SK-N-SH (cell line): ENCODE results near the gene CFAP97. TPM values are rescaled to one million over a fixed set of nuclear protein-coding genes. Genes with fewer than 3 reads are reported as not detected.
A peak's percentile ranks its signal among the peaks of the same experiment; 100 is the strongest.

Source experiments
- CTCF ChIA-PET: fragments of 300-600, 350-600 bp; formaldehyde crosslinking; extraction: SDS; loops from one replicate; lab custom pipeline; 2021; lab: Yijun Ruan, JAX
- POLR2A ChIA-PET: fragments of 350-600 bp; sonication (Branson Sonifier 250); formaldehyde crosslinking; extraction: SDS; loops from one replicate; lab custom pipeline; 2020; ENCODE audit warnings: antibody characterized with exemption, inconsistent platforms; lab: Yijun Ruan, JAX
- DNase-seq: peaks from one replicate; pipeline ENCODE4 v3.0.0; 2012
- H2AFZ ChIP-seq: fragments of 200-600 bp; sonication (generic); 2 replicates; pipeline ENCODE4 v1.8.1; 2016; ENCODE audit warnings: antibody characterized with exemption, mild to moderate bottlenecking, low read depth
- H3F3A ChIP-seq: fragments of 200-600 bp; sonication (generic); replicated peaks from 2 replicates; pipeline ENCODE3; 2016; ENCODE audit warnings: antibody characterized with exemption, mild to moderate bottlenecking; ENCODE audit not compliant: insufficient read depth
- H3K27ac ChIP-seq, 2 experiments: fragments of 200-500 bp in 1 of 2; fragments of 200-600 bp in 1 of 2; sonication (Bioruptor generic) in 1 of 2; sonication (generic), shearing (Covaris generic) in 1 of 2; 2 replicates each; pipeline versions ENCODE4 v1.5.1 to v1.6.1; 2014 to 2016; ENCODE audit warnings: low read depth in 2 of 2, inconsistent platforms in 1 of 2, low read length in 1 of 2, mild to moderate bottlenecking in 1 of 2, mixed read lengths in 1 of 2
- H3K27me3 ChIP-seq: fragments of 200-600 bp; sonication (generic), shearing (Covaris generic); 2 replicates; pipeline ENCODE4 v1.6.1; 2016; ENCODE audit warnings: mixed run types; ENCODE audit not compliant: insufficient read depth
- H3K36me3 ChIP-seq, 2 experiments: fragments of 200-500 bp in 1 of 2; fragments of 200-600 bp in 1 of 2; sonication (Bioruptor generic) in 1 of 2; sonication (generic) in 1 of 2; replicated peaks in 1 of 2; 2 replicates each; pipeline versions ENCODE3 to v1.5.1; 2014 to 2016; ENCODE audit warnings: low read length in 1 of 2, mild to moderate bottlenecking in 1 of 2; ENCODE audit not compliant: insufficient read depth in 2 of 2, control insufficient read depth in 1 of 2
- H3K4me1 ChIP-seq, 2 experiments: fragments of 200-500 bp in 1 of 2; fragments of 200-600 bp in 1 of 2; sonication (Bioruptor generic) in 1 of 2; sonication (generic), shearing (Covaris generic) in 1 of 2; 2 replicates each; pipeline versions ENCODE4 v1.5.1 to v1.6.1; 2014 to 2016; ENCODE audit warnings: low read depth in 1 of 2, low read length in 1 of 2, mixed run types in 1 of 2; ENCODE audit not compliant: insufficient read depth in 2 of 2, control insufficient read depth in 1 of 2
- H3K4me2 ChIP-seq: fragments of 200-600 bp; sonication (generic), shearing (Covaris generic); 2 replicates; pipeline ENCODE4 v1.6.1; 2017; ENCODE audit warnings: mixed run types
- H3K4me3 ChIP-seq, 2 experiments: fragments of 200-500 bp in 1 of 2; fragments of 200-600 bp in 1 of 2; sonication (Bioruptor generic) in 1 of 2; sonication (generic), shearing (Covaris generic) in 1 of 2; 2 replicates each; pipeline versions ENCODE4 v1.5.1 to v1.8.1; 2014 to 2016; ENCODE audit warnings: low read depth in 2 of 2, inconsistent platforms in 1 of 2, low read length in 1 of 2, mild to moderate bottlenecking in 1 of 2, mixed read lengths in 1 of 2, moderate library complexity in 1 of 2
- H3K79me2 ChIP-seq: fragments of 200-600 bp; sonication (generic); 2 replicates; pipeline ENCODE4 v1.8.1; 2017; ENCODE audit warnings: mild to moderate bottlenecking; ENCODE audit not compliant: insufficient read depth
- H3K9ac ChIP-seq: fragments of 200-600 bp; sonication (generic); 2 replicates; pipeline ENCODE4 v1.6.1; 2017; ENCODE audit warnings: mixed run types
- H3K9me2 ChIP-seq: fragments of 200-600 bp; sonication (generic); 2 replicates; pipeline ENCODE4 v1.6.1; 2017; ENCODE audit warnings: mixed run types
- H3K9me3 ChIP-seq: fragments of 200-600 bp; sonication (generic); 2 replicates; pipeline ENCODE4 v1.6.1; 2017; ENCODE audit warnings: mixed run types, mild to moderate bottlenecking, moderate library complexity
- H4K20me1 ChIP-seq: fragments of 200-600 bp; sonication (generic); 2 replicates; pipeline ENCODE4 v1.6.1; 2017; ENCODE audit warnings: mild to moderate bottlenecking, mixed run types; ENCODE audit not compliant: insufficient read depth
- CHD2 ChIP-seq: fragments of 150-350 bp; IDR thresholded peaks from 2 replicates; pipeline ENCODE4 v1.6.1; 2018; ENCODE audit warnings: low read length; ENCODE audit not compliant: partially characterized antibody
- CTCF ChIP-seq: fragments of 200-600 bp; sonication (generic); IDR thresholded peaks from 2 replicates; pipeline ENCODE4 v1.6.1; 2017; ENCODE audit warnings: antibody characterized with exemption, mild to moderate bottlenecking, moderate library complexity
- EP300 ChIP-seq, 2 experiments: IDR thresholded peaks; 2 replicates each; pipeline versions ENCODE4 v1.4.0 to v1.6.1; 2012; ENCODE audit warnings: borderline replicate concordance in 1 of 2, low read depth in 1 of 2, low read length in 1 of 2
- EZH2phosphoT487 ChIP-seq: fragments of 200-600 bp; sonication (generic); IDR thresholded peaks from 2 replicates; pipeline ENCODE4 v1.6.1; 2017; ENCODE audit warnings: low read depth, mixed run types, mild to moderate bottlenecking, antibody characterized with exemption, moderate library complexity, borderline replicate concordance
- IRF3 ChIP-seq: fragments of 150-350 bp; IDR thresholded peaks from 2 replicates; pipeline ENCODE4 v1.6.1; 2016; ENCODE audit warnings: mild to moderate bottlenecking, low read depth, low read length
- MAX ChIP-seq: IDR thresholded peaks from 2 replicates; pipeline ENCODE4 v1.4.0; 2012; ENCODE audit warnings: low read depth
- MXI1 ChIP-seq: IDR thresholded peaks from 2 replicates; pipeline ENCODE4 v1.6.1; 2012; ENCODE audit warnings: mild to moderate bottlenecking, low read depth, low read length, improper control_type of control experiment
- NRF1 ChIP-seq: IDR thresholded peaks from 2 replicates; pipeline ENCODE4 v1.6.1; 2012; ENCODE audit warnings: low read depth, mild to moderate bottlenecking, low read length
- PBX3 ChIP-seq: IDR thresholded peaks from 2 replicates; pipeline ENCODE4; 2012
- POLR2AphosphoS5 ChIP-seq: IDR thresholded peaks from 2 replicates; pipeline ENCODE4 v1.6.1; 2012; ENCODE audit warnings: low read depth, low read length
- RAD21 ChIP-seq: IDR thresholded peaks from 2 replicates; pipeline ENCODE4 v1.6.1; 2012; ENCODE audit warnings: mild to moderate bottlenecking, low read length
- RCOR1 ChIP-seq: fragments of 150-350 bp; IDR thresholded peaks from 2 replicates; pipeline ENCODE4 v1.6.1; 2017; ENCODE audit warnings: antibody characterized with exemption, low read length
- RXRA ChIP-seq: IDR thresholded peaks from 2 replicates; pipeline ENCODE4 v1.4.0; 2012; ENCODE audit warnings: low read depth, mild to moderate bottlenecking, borderline replicate concordance
- SIN3A ChIP-seq: IDR thresholded peaks from 2 replicates; pipeline ENCODE4 v1.6.1; 2012; ENCODE audit warnings: low read depth, mild to moderate bottlenecking, low read length, moderate library complexity, borderline replicate concordance
- SMC3 ChIP-seq: IDR thresholded peaks from 2 replicates; pipeline ENCODE4 v1.6.1; 2012; ENCODE audit warnings: low read depth, low read length, improper control_type of control experiment
- TAF1 ChIP-seq: IDR thresholded peaks from 2 replicates; pipeline ENCODE4 v1.6.1; 2012; ENCODE audit warnings: low read depth, mild to moderate bottlenecking, low read length, moderate library complexity, borderline replicate concordance
- TCF12 ChIP-seq: IDR thresholded peaks from 2 replicates; pipeline ENCODE4 v1.4.0; 2012
- TEAD4 ChIP-seq: IDR thresholded peaks from 2 replicates; pipeline ENCODE4 v1.4.0; 2012; ENCODE audit warnings: mild to moderate bottlenecking, borderline replicate concordance; ENCODE audit not compliant: insufficient read depth
- USF1 ChIP-seq: IDR thresholded peaks from 2 replicates; pipeline ENCODE4 v1.4.0; 2012; ENCODE audit warnings: low read depth, borderline replicate concordance
- WGBS: methylation state at CpG from one replicate; pipeline ENCODE4 v1.1.6; 2017; ENCODE audit warnings: low lambda C conversion rate; 5-methylcytosine and 5-hydroxymethylcytosine counted together
- polyA plus RNA-seq, 3 experiments: library from polyadenylated mRNA; depleted of rRNA; stranded (reverse); fragments of >200 nt; gene quantifications; 2 replicates each; pipeline ENCODE4 v1.2.3, GENCODE V29; 2012

CFAP97 gene
- polyA plus RNA-seq, 1 of the 3 experiments (the other 2 are of a cell fraction) = 10.6 TPM

- Histone ChIP-seq H3K4me3 (peak within 1 kb of the TSS; percentile 78 to 85), H3K27me3 (no peaks in the 10 kb centered on the region), H2AFZ (peak within 1 kb of the TSS; percentile 66; the same call in 1 of the 2 replicates), H3K36me3 (no peaks in the 10 kb centered on the region), H4K20me1 (peaks cover 27% of the 10 kb centered on the region), H3K4me2 (peak within 1 kb of the TSS; percentile 79), H3F3A (peaks cover 3% of the 10 kb centered on the region)
- WGBS = 5% methylated on average over 33 of the region's 72 CpGs
- TF ChIP-seq SIN3A (no peak), MAX (0 out of 2 replicates have a peak, but pooled peaks have one; percentile 7), MXI1 (peak; percentile 71), TCF12 (no peak), PBX3 (peak; percentile 96), RXRA (no peak), TAF1 (peak; percentile 68), POLR2AphosphoS5 (0 out of 2 replicates have a peak, but pooled peaks have one; percentile 36), RCOR1 (no peak), IRF3 (no peak), SMC3 (0 out of 2 replicates have a peak, but pooled peaks have one; percentile 3), CHD2 (no peak), CTCF (0 out of 2 replicates have a peak, but pooled peaks have one; percentile 11), RAD21 (peak; percentile 28), EZH2phosphoT487 (no peak), NRF1 (no peak), EP300 (IDR thresholded peaks at IDR 0.05; ENCODE audit: borderline replicate concordance in 1 of 2, low read depth in 1 of 2, low read length in 1 of 2) (no peak), USF1 (no peak), TEAD4 (no peak)
- TF ChIP-seq, all 33 proteins: peak for 8
- Histone ChIP-seq H3K9me3 (no peaks in the 10 kb centered on the region), H3K79me2 (peaks cover 56% of the 10 kb centered on the region), H3K27ac (peak within 1 kb of the TSS; percentile 50 to 71; a peak in 3 of 4 replicates), H3K9me2 (no peaks in the 10 kb centered on the region), H3K9ac (peak within 1 kb of the TSS; percentile 76), H3K4me1 (peaks cover 0 to 11% of the 10 kb centered on the region in 2 experiments; a peak in 2 of 4 replicates)
- ChIA-PET POLR2A (interaction anchor here (1.0 to 1.6 kb wide), 2 partner anchors 66 to 187 kb away, joined by 4 to 7 read pairs; partner anchors contain the start of genes ANKRD37 and SLC25A4), CTCF (interaction anchor here (0.7 to 2.4 kb wide), 11 partner anchors 25 to 812 kb away, joined by 3 to 13 read pairs (median 3); partner anchors contain the start of genes ANKRD37, LRP2BP and SLC25A4)
- DNase-seq = peak; percentile 94
These were observed 5.4 kb upstream of the CFAP97 start, which contains the start of gene SNX25 for GRCh38 chr4:185209031-185209851. Gene SNX25 (plus strand): TSS chr4:185209598. CDS start chr4:185209827, 229 bp downstream.
